HG02885 (cell line): ENCODE measurements around the gene TP53RK.

Experiments
- ATAC-seq: cut with Tn5 transposase; IDR thresholded peaks from one replicate; pipeline ENCODE4 v1.9.1; 2021; ENCODE audit warnings: mild to moderate bottlenecking; ENCODE audit not compliant: unreplicated experiment, poor library complexity

Gene TP53RK

DNA sequence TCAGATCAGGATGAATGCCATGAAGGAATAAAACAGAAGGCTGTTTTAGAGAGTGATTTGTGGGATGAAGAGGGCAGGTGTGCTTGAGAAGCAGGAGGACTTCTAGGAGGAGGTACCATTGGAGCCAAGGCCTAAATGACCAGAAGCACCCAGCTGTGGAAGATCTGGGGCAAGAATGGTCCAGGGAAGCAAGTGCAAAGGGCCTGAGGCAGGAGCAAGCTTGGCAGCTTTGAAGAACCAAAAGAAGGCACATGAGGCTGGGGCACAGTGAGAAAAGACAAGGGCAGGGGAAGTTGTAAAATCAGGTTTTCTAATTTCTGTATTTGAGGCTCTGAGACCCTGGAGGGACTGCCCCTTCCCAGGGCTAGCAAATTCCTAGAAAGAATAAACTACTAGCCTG is 47.8 kb downstream of the TP53RK start:
- no peak for ATAC-seq

GRCh38 chr20:46640536-46641311 is 48.5 kb downstream of the TP53RK start:
- no peak for ATAC-seq

- ATAC-seq = no peak
Observed at GRCh38 chr20:46640044-46640443, 49.2 kb downstream of the TP53RK start.

- no peak for ATAC-seq
Observed at GRCh38 chr20:46639587-46639986, 49.7 kb downstream of the TP53RK start.

DNA sequence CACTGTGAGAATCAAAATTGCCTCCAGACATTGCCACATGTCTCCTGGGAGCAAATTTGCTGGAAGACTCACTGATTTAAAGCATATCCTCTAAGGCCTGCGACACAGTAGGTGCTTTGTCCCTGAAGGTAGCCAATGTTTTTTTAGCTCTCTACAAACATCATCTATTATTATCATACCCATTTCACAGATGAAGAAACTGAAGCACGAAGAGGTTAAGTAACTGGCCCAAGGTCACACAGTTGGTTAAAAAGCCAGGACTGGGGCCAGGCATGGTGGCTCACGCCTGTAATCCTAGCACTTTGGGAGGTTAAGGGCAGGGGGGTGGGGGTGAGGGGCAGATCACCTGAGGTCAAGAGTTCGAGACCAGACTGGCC is 50.4 kb downstream of the TP53RK start:
- ATAC-seq = no peak

DNA sequence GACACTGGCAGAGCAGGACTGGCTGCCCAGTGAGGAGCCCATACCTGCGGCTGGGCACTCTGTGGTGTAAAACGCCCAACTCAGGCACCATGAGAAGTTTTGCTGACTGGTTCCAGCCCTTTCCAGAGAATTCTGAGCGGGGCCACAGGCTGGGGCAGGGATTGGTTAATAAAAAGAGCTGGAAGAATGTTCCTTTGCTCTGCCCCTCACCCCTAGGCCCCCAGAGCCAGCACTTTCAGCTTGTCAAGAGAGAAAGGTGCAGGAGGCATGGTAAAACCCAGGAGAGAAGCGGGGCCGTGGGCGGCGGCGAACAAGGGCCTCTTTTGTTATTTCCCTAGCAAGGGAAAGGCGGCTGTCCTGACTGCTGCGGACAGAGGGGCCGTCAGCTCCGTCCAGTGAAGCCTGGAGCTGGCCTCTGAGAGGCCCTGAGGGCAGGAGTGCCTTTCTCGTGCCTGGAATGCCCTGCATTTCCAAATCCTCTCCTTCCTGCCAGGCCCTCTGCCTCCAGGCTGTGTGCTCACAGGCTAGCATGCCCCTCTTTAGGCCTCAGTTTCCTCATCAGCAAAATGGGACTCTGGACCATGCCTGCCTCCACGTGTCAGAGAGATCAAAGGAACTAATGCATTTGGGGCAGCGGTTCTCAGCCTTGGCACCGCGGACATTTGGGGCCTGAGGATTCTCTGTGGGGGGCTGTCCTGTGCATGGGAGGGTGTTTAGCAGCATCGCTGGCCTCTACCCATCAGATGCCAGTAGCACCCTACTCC is 50.9 kb downstream of the TP53RK start:
- ATAC-seq = no peak

GRCh38 chr20:46637427-46638133 is 51.7 kb downstream of the TP53RK start:
- ATAC-seq = no peak

- no peak for ATAC-seq
Observed at GRCh38 chr20:46637020-46637419, 52.2 kb downstream of the TP53RK start.

DNA sequence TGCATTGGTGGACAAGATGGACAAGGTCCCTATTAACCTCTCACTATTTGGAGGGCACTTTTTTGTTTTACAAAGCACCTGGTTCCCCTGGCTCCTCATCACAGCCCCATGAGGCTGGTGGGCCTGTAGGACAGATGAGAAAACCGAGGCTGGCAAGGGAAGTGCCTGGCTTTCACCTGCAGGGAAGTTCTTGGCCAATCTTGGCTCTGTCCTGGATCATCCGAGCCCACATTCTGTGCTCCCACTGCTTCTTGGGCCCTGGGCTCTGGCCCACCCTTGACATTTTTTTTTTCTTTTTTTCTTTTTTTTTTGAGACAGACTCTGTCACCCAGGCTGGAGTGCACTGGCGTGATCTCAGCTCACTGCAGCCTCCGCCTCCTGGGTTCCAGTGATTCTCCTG is 52.7 kb downstream of the TP53RK start:
- no peak for ATAC-seq

GRCh38 chr20:46635514-46636136 is 53.6 kb downstream of the TP53RK start:
- ATAC-seq = no peak

DNA sequence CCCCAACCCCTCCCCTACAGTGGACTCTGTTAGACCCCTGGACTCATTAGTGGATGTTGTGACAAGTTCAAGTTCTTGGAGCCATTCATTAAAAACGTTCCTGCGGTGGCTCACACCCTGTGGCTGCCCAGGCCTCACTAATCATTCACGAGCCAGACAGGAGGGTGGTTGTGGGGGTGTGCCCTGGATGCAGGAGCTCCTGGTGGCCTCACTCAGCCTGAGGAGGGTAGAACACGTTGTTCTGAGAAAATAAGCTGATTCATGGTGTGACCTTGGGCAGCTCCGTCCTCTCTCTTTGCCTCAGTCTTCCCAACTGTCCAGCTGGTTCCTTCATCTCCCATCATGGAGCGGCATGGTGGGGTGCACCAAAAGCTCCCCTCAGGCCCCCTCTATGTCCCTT is 54.7 kb downstream of the TP53RK start:
- ATAC-seq = no peak
